Stimulated activated CD8-positive, alpha-beta memory T cell treated with anti-CD3 and anti-CD28 coated beads, Interleukin-12 subunit alpha, Interleukin-12 subunit beta, amount 100 ng/mL, for 4 hours (primary cell): ENCODE data around the gene APC2.

ENCODE experiments used
- DNase-seq: peaks from one replicate; pipeline ENCODE4 v3.0.0-alpha.2; 2020; ENCODE audit warnings: low read depth

APC2 gene

GRCh38 chr19:1449467-1450442 is at the start of gene APC2:
Gene APC2 (plus strand): TSS chr19:1450121. CDS start chr19:1453002, 2,881 bp downstream.
- DNase-seq, result no peak

DNA sequence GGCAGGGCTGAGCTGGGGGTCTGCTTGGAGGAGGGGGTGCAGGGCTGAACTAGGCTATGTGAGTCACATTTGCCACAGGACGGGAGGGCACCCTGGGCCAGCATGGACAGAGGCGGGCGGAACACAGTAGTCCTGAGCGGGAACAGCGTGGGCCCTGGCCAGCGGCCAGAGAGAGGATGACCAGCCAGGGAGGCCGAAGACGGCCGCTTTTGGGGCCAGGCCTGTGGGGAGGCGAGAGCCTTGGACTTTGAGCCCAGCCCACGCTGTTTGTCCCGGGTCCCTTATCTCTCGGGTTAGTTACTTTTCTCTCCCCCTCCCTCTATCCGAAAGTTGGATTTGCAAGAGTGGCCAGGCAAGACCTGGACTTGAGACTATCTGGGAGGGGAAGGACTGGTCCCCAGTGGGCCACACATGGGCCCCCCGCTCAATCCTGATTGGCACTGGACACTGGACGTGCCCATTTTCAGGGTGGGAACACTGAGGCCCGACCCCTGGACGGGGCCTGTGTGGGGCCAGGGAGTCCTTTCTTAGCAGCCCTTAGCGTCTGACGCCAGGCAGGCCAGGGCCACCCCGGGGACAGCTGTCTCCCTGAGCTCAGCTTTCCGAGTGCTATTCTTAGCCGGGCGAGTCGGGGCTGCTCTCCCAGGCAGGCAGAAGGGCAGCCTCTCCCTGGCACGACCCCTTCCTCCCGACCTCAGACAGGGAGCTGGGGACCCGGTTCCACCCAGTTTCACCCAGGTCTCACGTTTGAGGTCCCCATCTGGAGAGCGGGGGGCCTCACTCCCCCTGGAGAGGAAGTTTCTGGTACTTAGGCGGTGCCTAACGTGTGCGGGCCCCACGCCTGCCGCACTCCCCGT is 49.4 kb upstream of the APC2 start:
- no peak for DNase-seq

- peak; percentile 43 for DNase-seq
Measured at GRCh38 chr19:1401138-1401888, 48.6 kb upstream of the APC2 start, which contains the start of gene GAMT. Gene GAMT (minus strand): TSS chr19:1401542. CDS start chr19:1401476, 66 bp downstream.

GRCh38 chr19:1401889-1402217 is 48.1 kb upstream of the APC2 start:
- no peak for DNase-seq

DNA sequence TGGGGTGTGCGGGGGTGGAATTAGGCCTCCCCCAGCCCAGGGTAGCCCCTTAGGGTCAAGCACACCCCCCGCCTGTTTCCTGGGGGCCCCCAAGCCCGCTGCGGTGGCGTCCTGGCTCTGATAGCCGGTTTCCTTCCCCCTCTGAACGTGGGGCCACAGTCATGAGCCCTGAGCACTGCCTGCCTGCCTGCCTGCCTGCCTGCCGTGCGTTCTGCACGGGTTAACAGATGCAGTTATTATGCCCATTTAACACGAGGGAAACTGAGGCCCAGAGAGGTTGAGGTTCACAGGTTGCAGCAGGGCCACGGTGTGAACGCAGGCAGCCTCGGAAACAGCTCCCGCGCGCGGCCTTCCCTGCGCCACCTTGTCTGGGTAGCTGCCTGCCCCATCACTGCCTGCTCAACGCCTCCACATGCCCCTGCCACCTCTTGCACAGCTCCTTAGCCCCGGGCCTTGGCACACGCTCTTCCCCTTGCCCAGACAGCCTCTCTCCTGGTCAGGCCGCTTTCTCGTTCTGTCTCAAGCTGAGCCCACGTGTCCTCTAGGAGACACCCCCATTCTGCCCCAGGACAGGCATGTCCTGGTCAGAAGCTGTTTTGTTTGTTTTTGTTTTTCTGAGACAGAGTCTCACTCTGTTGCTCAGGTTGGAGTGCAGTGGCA is 47.4 kb upstream of the APC2 start:
- no peak for DNase-seq

- peak; percentile 100 for DNase-seq
Measured at GRCh38 chr19:1406774-1407527, 43.0 kb upstream of the APC2 start.

DNA sequence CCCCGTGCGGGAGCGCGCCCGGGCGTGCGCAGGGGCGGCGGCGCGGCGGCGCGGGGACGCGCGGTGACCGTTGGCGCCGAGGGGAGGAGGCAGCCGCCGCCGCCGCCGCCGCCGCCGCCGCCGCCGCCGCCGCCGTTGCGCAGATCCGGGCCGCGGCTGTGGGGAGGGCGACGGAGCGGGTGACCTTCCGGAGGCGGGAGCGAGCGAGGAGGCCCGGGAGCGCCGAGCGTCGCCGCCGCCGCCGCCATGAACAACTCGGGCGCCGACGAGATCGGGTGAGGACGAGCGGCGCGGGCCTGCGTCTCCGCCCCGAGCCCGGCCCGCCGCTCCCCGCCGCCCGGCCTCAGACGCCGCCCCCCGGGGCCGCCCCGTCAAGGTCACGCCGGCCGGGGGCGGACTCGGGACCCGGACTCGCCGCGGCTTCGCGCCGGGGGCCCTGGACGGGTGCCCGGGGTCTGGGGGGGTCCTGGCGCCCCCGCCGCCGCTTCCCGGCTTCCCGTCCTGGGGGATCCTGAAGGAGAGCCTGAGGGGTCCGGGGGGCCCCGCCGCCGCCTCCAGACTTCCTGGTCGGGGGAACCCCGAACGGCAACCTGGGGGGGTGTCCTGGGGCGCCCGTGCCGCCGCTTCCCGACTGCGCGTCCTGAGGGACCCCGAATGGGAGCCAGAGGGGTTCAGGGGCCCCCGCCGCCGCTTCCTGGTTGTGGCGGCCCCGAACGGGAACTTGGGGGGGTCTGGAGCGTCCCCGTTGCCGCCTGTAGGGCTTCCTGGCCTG is 42.2 kb upstream of the APC2 start, which contains the start of gene DAZAP1:
DAZAP1 (plus strand) TSS at position 59 of the 772 bp plus-strand sequence; CDS start at position 247, 188 bp downstream.
- peak; percentile 43 for DNase-seq

DNA sequence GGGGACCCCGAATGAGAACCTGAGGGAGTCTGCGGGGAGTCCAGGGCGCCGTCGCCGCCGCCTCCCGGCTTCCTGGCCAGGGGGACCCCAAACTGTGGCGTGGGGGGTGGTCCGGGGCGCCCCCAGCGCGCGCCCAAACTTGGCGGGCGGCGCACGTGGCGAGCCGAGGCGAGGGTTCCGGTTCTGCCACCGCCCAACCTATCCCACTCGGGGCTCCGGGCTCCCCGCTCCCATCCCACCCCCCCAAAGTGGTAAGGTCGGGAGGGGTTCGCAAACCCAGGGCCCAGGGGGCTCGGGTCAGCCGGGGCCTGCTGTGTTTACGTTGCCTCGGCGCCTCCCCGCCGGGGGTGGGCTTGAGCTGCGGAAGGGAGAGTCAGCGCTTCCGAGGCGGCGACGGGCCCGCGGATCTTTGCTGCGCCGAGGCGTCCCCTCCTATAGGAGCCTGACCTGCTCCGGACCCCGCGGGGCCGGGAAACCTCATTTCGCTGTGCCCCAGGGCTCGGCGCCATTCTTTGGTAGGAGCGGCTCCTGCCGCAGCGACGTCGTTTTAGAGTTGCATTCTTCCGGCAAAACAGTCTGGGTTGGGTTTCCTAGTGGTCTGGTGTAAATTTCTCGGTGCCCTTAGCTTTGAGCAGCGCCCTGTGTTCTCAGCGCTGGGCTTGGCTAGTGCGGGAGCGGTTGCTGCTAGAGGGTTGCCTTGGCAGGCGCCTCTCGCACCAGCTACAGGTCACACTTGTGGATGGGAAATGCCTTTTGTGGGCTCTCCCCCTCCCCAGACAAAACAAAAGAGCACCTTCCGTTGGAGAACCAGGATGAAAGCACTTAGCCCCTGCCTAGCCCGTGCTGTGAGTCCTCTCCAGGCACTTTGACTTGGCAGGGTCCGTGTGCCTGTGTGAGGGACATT is 41.4 kb upstream of the APC2 start:
- DNase-seq, result peak; percentile 42

- DNase-seq, result no peak
Measured at GRCh38 chr19:1409204-1410005, 40.5 kb upstream of the APC2 start.

DNA sequence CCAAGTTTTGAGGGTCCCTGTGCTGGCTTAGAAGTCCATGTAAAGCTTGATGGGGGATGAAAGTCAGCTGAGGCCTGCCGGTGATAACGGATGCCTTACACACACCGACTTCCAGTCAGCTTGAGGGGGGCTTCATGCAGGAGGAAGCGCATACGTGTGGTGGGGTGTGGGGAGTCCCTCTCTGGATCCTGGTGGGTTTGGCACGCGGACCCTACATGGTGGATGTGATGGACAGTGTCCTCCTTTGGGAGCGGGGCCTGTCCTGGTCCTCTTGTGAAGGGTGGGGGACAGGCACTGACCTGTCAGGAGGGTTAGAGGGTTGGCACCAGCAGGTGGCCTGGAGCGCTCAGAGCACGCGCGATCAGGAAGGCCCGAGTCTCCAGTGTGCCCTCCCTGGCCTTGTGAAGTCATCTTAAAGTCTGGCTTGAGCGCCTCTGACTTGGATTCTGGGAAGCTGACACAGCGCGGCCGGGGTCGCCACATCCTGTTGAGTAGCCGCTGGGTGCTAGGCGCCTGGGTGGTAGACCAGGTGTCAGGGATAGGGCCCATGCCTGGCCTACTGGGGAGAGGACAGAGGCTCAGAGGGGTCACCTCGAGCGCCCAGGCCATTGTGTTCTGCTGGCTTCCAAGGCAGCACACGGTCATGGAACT is 39.7 kb upstream of the APC2 start:
- DNase-seq, result no peak

- no peak for DNase-seq
Measured at GRCh38 chr19:1410789-1411188, 39.1 kb upstream of the APC2 start.

GRCh38 chr19:1411255-1412191 is 38.4 kb upstream of the APC2 start:
- DNase-seq, result no peak

DNA sequence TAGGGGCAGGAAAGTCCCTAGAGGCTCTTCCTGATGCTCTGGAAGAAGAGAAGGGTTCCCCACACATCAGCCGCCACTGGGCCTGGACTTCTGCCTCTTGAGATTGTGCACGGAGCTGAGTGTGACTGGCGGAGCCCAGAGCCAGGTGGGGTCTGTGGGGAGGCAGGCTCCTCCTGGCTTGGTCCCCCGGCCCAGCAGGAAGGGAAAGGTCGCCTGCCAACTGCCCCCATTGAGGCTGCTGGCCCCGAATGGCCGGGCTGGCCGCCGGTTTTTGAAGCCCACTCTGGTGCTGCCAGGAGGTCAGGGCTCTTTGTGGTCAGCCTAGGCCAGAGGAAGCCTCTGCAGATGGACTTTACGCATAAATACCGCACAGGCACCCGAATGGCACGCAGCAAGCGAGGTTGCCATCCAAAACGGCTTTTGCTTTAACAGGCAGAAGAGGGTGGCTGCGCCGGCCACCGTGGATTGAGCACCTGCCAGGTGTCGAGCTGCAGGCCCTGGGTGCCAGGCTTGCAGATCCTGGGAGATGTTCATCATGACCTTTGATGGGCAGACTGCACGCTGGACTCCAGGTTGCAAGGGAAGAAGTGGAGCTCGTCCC is 37.5 kb upstream of the APC2 start:
- DNase-seq, result no peak

DNA sequence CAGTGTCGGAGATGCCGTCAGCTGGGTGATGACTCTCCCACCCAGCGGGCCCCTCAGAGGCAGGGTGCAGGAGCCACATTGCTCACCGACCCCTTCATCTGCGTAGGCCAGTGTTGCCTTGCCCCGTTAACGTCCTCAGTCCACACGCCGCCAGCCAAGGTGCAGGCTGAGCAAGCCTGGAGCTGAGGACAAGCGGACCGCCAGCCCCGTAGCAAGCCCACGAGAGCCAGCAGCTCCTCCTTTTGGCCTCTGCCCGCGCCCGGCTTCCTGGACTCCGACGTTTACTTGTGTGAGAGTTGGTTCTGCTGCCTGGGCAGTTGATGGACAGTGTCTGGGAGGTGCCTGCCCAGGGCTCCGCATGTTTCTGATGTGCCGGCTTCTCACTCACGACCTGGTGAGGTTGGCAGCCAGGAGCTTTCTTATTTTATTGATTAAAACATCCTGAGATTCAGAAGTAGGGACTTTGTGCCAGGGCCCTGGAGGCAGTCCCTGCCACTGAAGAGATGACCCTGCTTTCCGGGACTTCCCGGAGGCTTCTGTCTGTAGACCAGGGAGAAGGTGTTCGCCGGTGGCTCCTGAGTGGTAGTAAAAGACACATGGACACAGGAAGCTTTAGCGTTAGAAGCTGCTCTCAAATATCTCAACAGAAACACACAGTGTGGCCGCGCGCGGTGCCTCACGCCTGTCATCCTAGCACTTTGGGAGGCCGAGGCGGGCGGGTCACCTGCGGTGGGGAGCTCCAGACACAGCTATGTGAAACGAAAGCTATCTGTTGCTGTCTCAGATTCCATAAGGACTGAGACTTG is 36.7 kb upstream of the APC2 start:
- no peak for DNase-seq
